PFSK-1 (cell line): Measurements from ENCODE around the gene HDHD5.

ENCODE experiments used
- FOXP2 ChIP-seq: optimal IDR thresholded peaks from 2 replicates; pipeline ENCODE3; 2011; ENCODE audit warnings: borderline replicate concordance, control low read depth, inconsistent platforms; ENCODE audit not compliant: insufficient read depth; ENCODE audit errors: extremely low read length, extremely low read depth
- POLR2AphosphoS5 ChIP-seq: IDR thresholded peaks from 2 replicates; pipeline ENCODE4 v1.6.1; 2012; ENCODE audit warnings: low read depth, mild to moderate bottlenecking, control low read depth, low read length, moderate library complexity
- REST ChIP-seq, 2 experiments: IDR thresholded peaks; 2 replicates each; pipeline versions ENCODE4 v1.6.1 to v1.8.0; 2011 to 2012; ENCODE audit warnings: low read depth in 2 of 2, low read length in 2 of 2, control low read depth in 1 of 2, inconsistent platforms in 1 of 2, mild to moderate bottlenecking in 1 of 2, moderate library complexity in 1 of 2; ENCODE audit not compliant: insufficient read depth in 1 of 2
- SIN3A ChIP-seq: IDR thresholded peaks from 2 replicates; pipeline ENCODE4 v1.6.1; 2012; ENCODE audit warnings: mild to moderate bottlenecking, low read length, moderate library complexity, borderline replicate concordance; ENCODE audit not compliant: insufficient read depth
- TAF1 ChIP-seq: IDR thresholded peaks from 2 replicates; pipeline ENCODE4 v1.6.1; 2012; ENCODE audit warnings: low read length, control low read depth, borderline replicate concordance; ENCODE audit not compliant: insufficient read depth

Gene HDHD5

GRCh38 chr22:17145021-17145680, 13.9 kb downstream of the HDHD5 start:
- TF ChIP-seq REST (IDR thresholded peaks at IDR 0.05; ENCODE audit: insufficient read depth in 1 of 2, low read depth in 2 of 2, low read length in 2 of 2): no peak
- TF ChIP-seq TAF1: no peak
- no peak for TF ChIP-seq FOXP2
- TF ChIP-seq SIN3A: no peak
- TF ChIP-seq POLR2AphosphoS5: no peak

- TF ChIP-seq REST (IDR thresholded peaks at IDR 0.05; ENCODE audit: insufficient read depth in 1 of 2, low read depth in 2 of 2, low read length in 2 of 2) (no peak), POLR2AphosphoS5 (no peak), FOXP2 (no peak), TAF1 (no peak), SIN3A (no peak)
These were observed 15.3 kb downstream of the HDHD5 start for GRCh38 chr22:17143826-17144225.

GRCh38 chr22:17143101-17143500, 16.0 kb downstream of the HDHD5 start:
- TF ChIP-seq FOXP2 (no peak), SIN3A (no peak), TAF1 (no peak), POLR2AphosphoS5 (no peak), REST (IDR thresholded peaks at IDR 0.05; ENCODE audit: insufficient read depth in 1 of 2, low read depth in 2 of 2, low read length in 2 of 2) (no peak)

- TF ChIP-seq POLR2AphosphoS5 (no peak), FOXP2 (no peak), TAF1 (no peak), REST (IDR thresholded peaks at IDR 0.05; ENCODE audit: insufficient read depth in 1 of 2, low read depth in 2 of 2, low read length in 2 of 2) (no peak), SIN3A (no peak)
These were observed 18.0 kb downstream of the HDHD5 start for GRCh38 chr22:17140826-17141766.
